Esophagus squamous epithelium (tissue), 4 donors: Measurements from ENCODE around the gene ZNF225.

Experiments used
- CTCF ChIP-seq, 6 experiments: fragments of 450-650 bp in 4 of 6; fragments of 200-600 bp in 2 of 6; sonication (generic) in 2 of 6; IDR thresholded peaks; one replicate each; pipeline ENCODE4 v1.5.1; 2016 to 2019; ENCODE audit warnings: antibody characterized with exemption in 6 of 6, mild to moderate bottlenecking in 4 of 6, moderate library complexity in 4 of 6
- POLR2A ChIP-seq, 4 donors: fragments of 450-650 bp; IDR thresholded peaks; one replicate each; pipeline ENCODE4 v1.6.1; 2017; ENCODE audit warnings: antibody characterized with exemption in 4 of 4, mild to moderate bottlenecking in 4 of 4, moderate library complexity in 3 of 4

GRCh38 chr19:44151491-44151890, 38.3 kb downstream of the ZNF225 start:
- no peak for TF ChIP-seq CTCF (IDR thresholded peaks at IDR 0.05)
- no peak for TF ChIP-seq POLR2A (IDR thresholded peaks at IDR 0.05)
